Neural progenitor cell (in vitro differentiated cells): ENCODE results near the gene PLA2G5.

Experiments
- CTCF ChIP-seq: fragments of 200-600 bp; sonication (generic); IDR thresholded peaks from 2 replicates; pipeline ENCODE4 v1.5.1; 2017; ENCODE audit warnings: antibody characterized with exemption, mild to moderate bottlenecking
- EZH2 ChIP-seq: fragments of 200-600 bp; sonication (generic); IDR thresholded peaks from 2 replicates; pipeline ENCODE4 v1.6.1; 2017; ENCODE audit warnings: antibody characterized with exemption, mild to moderate bottlenecking, moderate library complexity

- TF ChIP-seq CTCF (no peak), EZH2 (no peak)
Observed at GRCh38 chr1:20083178-20083944, 13.4 kb downstream of the PLA2G5 start.
